ENCODE data around the gene CDC73. TPM values are rescaled to one million over a fixed set of nuclear protein-coding genes. Genes with fewer than 3 reads are reported as not detected.

The CDC73 gene
- total and polyA plus RNA-seq, 10 of the 15 experiments (the other 5 are each of a cell fraction or from before 2014, with no cell fraction given) = 10.6 to 43.4 (median 21.7) TPM

DNA sequence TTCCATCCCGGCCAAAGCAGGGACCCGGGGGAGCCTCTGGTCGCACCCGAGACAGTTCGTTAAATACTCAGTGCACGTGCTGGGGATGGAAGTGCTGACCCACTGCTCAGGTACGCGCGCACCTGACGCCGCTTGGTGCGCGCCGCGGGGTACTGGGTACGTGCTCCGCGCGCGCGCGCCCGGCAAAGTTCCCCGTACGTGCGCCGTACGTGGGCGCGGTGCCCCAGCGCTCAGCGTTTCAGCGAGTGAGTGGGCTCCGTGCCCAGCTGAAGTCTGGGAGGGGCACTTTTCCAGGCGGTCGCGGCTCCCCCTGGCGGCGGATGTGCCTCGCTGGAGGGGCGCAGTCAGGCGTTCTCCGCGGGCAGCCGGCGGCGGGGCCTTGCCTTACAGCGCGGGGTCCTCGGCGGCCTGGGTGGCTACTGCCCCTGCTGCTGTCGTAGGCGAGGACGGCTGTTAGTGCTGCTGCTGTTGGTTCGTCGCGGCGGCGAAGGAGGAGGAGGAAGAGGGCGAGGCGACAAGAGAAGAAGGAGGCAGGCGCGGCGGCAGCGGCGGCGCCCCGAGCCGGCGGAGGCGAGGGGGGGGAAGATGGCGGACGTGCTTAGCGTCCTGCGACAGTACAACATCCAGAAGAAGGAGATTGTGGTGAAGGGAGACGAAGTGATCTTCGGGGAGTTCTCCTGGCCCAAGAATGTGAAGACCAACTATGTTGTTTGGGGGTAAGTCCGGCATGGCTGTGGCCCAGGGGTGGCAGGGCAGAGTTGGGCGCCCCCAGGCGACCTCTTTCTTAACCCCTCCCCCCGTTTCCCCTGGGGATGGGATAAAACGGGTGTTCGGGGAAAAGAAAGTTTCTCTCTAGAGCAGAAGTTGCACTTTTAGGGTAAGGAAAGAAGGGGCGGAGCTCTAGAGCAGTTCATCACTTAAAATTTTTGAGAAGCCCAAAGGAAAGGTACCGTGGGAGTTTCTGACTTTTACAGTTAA is at the start of gene CDC73 (continued):
- TF ChIP-seq, protein P1, sequence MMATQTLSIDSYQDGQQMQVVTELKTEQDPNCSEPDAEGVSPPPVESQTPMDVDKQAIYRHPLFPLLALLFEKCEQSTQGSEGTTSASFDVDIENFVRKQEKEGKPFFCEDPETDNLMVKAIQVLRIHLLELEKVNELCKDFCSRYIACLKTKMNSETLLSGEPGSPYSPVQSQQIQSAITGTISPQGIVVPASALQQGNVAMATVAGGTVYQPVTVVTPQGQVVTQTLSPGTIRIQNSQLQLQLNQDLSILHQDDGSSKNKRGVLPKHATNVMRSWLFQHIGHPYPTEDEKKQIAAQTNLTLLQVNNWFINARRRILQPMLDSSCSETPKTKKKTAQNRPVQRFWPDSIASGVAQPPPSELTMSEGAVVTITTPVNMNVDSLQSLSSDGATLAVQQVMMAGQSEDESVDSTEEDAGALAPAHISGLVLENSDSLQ (IDR thresholded peaks at IDR 0.05) = 0 out of 2 replicates have a peak, but pooled peaks have one; percentile 14
- TF ChIP-seq CEBPB (IDR thresholded peaks at IDR 0.05; ENCODE audit: borderline replicate concordance in 1 of 2, low read depth in 2 of 2, low read length in 2 of 2) = no peak
- peak; percentile 91 to 96 for TF ChIP-seq BHLHE40 (IDR thresholded peaks at IDR 0.05; ENCODE audit: borderline replicate concordance in 1 of 2, low read depth in 2 of 2, low read length in 1 of 2)
- TF ChIP-seq CREM (IDR thresholded peaks at IDR 0.05; ENCODE audit: low read depth) = peak; percentile 70
- peak; percentile 65 to 78 for TF ChIP-seq IKZF2 (IDR thresholded peaks at IDR 0.05)
- TF ChIP-seq, protein P2, sequence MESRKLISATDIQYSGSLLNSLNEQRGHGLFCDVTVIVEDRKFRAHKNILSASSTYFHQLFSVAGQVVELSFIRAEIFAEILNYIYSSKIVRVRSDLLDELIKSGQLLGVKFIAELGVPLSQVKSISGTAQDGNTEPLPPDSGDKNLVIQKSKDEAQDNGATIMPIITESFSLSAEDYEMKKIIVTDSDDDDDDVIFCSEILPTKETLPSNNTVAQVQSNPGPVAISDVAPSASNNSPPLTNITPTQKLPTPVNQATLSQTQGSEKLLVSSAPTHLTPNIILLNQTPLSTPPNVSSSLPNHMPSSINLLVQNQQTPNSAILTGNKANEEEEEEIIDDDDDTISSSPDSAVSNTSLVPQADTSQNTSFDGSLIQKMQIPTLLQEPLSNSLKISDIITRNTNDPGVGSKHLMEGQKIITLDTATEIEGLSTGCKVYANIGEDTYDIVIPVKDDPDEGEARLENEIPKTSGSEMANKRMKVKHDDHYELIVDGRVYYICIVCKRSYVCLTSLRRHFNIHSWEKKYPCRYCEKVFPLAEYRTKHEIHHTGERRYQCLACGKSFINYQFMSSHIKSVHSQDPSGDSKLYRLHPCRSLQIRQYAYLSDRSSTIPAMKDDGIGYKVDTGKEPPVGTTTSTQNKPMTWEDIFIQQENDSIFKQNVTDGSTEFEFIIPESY (IDR thresholded peaks at IDR 0.05) = 0 out of 2 replicates have a peak, but pooled peaks have one; percentile 4
- TF ChIP-seq, protein P3, sequence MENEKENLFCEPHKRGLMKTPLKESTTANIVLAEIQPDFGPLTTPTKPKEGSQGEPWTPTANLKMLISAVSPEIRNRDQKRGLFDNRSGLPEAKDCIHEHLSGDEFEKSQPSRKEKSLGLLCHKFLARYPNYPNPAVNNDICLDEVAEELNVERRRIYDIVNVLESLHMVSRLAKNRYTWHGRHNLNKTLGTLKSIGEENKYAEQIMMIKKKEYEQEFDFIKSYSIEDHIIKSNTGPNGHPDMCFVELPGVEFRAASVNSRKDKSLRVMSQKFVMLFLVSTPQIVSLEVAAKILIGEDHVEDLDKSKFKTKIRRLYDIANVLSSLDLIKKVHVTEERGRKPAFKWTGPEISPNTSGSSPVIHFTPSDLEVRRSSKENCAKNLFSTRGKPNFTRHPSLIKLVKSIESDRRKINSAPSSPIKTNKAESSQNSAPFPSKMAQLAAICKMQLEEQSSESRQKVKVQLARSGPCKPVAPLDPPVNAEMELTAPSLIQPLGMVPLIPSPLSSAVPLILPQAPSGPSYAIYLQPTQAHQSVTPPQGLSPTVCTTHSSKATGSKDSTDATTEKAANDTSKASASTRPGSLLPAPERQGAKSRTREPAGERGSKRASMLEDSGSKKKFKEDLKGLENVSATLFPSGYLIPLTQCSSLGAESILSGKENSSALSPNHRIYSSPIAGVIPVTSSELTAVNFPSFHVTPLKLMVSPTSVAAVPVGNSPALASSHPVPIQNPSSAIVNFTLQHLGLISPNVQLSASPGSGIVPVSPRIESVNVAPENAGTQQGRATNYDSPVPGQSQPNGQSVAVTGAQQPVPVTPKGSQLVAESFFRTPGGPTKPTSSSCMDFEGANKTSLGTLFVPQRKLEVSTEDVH (IDR thresholded peaks at IDR 0.05; ENCODE audit: low read depth, partially characterized antibody) = no peak
- TF ChIP-seq POLR2AphosphoS2 (IDR thresholded peaks at IDR 0.05; ENCODE audit: low read depth, low read length) = peak; percentile 72; the same call in 1 of the 2 replicates
- TF ChIP-seq FOS (IDR thresholded peaks at IDR 0.05; ENCODE audit: borderline replicate concordance, extremely low read depth, insufficient read length) = no peak
- TF ChIP-seq BACH1 (IDR thresholded peaks at IDR 0.05; ENCODE audit: borderline replicate concordance) = peak; percentile 86
- TF ChIP-seq SMARCA5 (IDR thresholded peaks at IDR 0.05) = peak; percentile 95
- no peak for TF ChIP-seq NFYB (IDR thresholded peaks at IDR 0.05; ENCODE audit: insufficient read depth, low read depth, low read length)
- TF ChIP-seq, protein P4, sequence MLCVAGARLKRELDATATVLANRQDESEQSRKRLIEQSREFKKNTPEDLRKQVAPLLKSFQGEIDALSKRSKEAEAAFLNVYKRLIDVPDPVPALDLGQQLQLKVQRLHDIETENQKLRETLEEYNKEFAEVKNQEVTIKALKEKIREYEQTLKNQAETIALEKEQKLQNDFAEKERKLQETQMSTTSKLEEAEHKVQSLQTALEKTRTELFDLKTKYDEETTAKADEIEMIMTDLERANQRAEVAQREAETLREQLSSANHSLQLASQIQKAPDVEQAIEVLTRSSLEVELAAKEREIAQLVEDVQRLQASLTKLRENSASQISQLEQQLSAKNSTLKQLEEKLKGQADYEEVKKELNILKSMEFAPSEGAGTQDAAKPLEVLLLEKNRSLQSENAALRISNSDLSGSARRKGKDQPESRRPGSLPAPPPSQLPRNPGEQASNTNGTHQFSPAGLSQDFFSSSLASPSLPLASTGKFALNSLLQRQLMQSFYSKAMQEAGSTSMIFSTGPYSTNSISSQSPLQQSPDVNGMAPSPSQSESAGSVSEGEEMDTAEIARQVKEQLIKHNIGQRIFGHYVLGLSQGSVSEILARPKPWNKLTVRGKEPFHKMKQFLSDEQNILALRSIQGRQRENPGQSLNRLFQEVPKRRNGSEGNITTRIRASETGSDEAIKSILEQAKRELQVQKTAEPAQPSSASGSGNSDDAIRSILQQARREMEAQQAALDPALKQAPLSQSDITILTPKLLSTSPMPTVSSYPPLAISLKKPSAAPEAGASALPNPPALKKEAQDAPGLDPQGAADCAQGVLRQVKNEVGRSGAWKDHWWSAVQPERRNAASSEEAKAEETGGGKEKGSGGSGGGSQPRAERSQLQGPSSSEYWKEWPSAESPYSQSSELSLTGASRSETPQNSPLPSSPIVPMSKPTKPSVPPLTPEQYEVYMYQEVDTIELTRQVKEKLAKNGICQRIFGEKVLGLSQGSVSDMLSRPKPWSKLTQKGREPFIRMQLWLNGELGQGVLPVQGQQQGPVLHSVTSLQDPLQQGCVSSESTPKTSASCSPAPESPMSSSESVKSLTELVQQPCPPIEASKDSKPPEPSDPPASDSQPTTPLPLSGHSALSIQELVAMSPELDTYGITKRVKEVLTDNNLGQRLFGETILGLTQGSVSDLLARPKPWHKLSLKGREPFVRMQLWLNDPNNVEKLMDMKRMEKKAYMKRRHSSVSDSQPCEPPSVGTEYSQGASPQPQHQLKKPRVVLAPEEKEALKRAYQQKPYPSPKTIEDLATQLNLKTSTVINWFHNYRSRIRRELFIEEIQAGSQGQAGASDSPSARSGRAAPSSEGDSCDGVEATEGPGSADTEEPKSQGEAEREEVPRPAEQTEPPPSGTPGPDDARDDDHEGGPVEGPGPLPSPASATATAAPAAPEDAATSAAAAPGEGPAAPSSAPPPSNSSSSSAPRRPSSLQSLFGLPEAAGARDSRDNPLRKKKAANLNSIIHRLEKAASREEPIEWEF (IDR thresholded peaks at IDR 0.05; ENCODE audit: insufficient replicate concordance, low read depth, low read length) = no peak
- TF ChIP-seq NR2F1 (conservative IDR thresholded peaks at IDR 0.05) = peak; percentile 83
- TF ChIP-seq PAX8 (IDR thresholded peaks at IDR 0.05) = peak; percentile 61; the same call in 1 of the 2 replicates
- TF ChIP-seq STAT1 (conservative IDR thresholded peaks at IDR 0.05) = peak; percentile 75; the same call in 1 of the 2 replicates
- peak; percentile 35 for TF ChIP-seq HDAC6 (IDR thresholded peaks at IDR 0.05; ENCODE audit: unreplicated experiment)
